Lower lobe of right lung (tissue), 2 donors: ENCODE measurements around the gene CYCS. TPM values are rescaled to one million over a fixed set of nuclear protein-coding genes. Genes with fewer than 3 reads are reported as not detected.
A peak's percentile ranks its signal among the peaks of the same experiment; 100 is the strongest.

ENCODE experiments used
- ATAC-seq, 2 donors: fragments of 200-7000 bp; cut with Tn5 transposase; one replicate each; pipeline ENCODE4 v1.9.1; 2020 to 2022; ENCODE audit warnings: mild to moderate bottlenecking in 2 of 2, moderate library complexity in 2 of 2
- DNase-seq: peaks from one replicate; pipeline ENCODE4 v3.0.0-alpha.2; 2020
- H3K27ac ChIP-seq: fragments of 200-600 bp; one replicate; pipeline ENCODE4 v1.8.0; 2022
- H3K27me3 ChIP-seq: fragments of 200-600 bp; one replicate; pipeline ENCODE4 v1.8.0; 2022; ENCODE audit warnings: low read depth
- H3K36me3 ChIP-seq: fragments of 200-600 bp; one replicate; pipeline ENCODE4 v1.8.0; 2022; ENCODE audit warnings: mild to moderate bottlenecking
- H3K4me1 ChIP-seq: fragments of 200-600 bp; one replicate; pipeline ENCODE4 v1.8.0; 2022
- H3K4me3 ChIP-seq: fragments of 200-600 bp; one replicate; pipeline ENCODE4 v1.8.0; 2022; ENCODE audit warnings: mild to moderate bottlenecking
- H3K9me3 ChIP-seq: fragments of 200-600 bp; one replicate; pipeline ENCODE4 v1.8.0; 2022
- CTCF ChIP-seq: fragments of 200-600 bp; IDR thresholded peaks from one replicate; pipeline ENCODE4 v1.8.0; 2022; ENCODE audit warnings: antibody characterized with exemption, mild to moderate bottlenecking
- intact Hi-C: fragments of 100-400 bp; cut with DNase I; formaldehyde crosslinking; loops from one replicate; pipeline ENCODE4 v1.11.0; 2022
- long read RNA-seq: library from polyadenylated mRNA; unstranded; transcript quantifications from one replicate; pipeline ENCODE4 v2.0.0, GENCODE V29; 2021
- total RNA-seq: library from RNA; stranded (reverse); fragmentation: NEBNext Ultra II Directional; extraction: Animal tissue kit (Norgen Biotek cat#: 25700); gene quantifications from one replicate; pipeline ENCODE4 v1.2.1, GENCODE V29; 2021
- donor health status: DM: no; HTN: yes; CAD: no; lungs with severe emphysema.

CYCS gene
- 62.3 TPM for total RNA-seq
- long read RNA-seq, full-length matches to known transcripts, result 23 of 25 reads
- long read RNA-seq, partial matches to known transcripts, result 2 of 25 reads
- long read RNA-seq, other reads (novel, unspliced or antisense), result 0 of 25 reads

GRCh38 chr7:25125137-25125946, at the start of gene CYCS:
TSS of gene CYCS (minus strand) at chr7:25125260. CDS start at chr7:25124119, 1,141 bp downstream.
- intact Hi-C loops, result no loop called here
- no peak for TF ChIP-seq CTCF
- Histone ChIP-seq H3K36me3 (peaks cover 33% of the 10 kb centered on the region), H3K9me3 (no peaks in the 10 kb centered on the region), H3K27ac (peak within 1 kb of the TSS; percentile 97), H3K27me3 (no peaks in the 10 kb centered on the region), H3K4me1 (peaks cover 11% of the 10 kb centered on the region), H3K4me3 (peak within 1 kb of the TSS; percentile 91)
- ATAC-seq (peak; percentile 98), DNase-seq (peak; percentile 100)

- intact Hi-C loops, result no loop called here
- TF ChIP-seq CTCF, result no peak
- no peaks in the 10 kb centered on the region for H3K27me3 ChIP-seq
- DNase-seq (no peak), ATAC-seq (no peak)
- H3K9me3 ChIP-seq, result no peaks in the 10 kb centered on the region
- H3K36me3 ChIP-seq, result no peaks in the 10 kb centered on the region
- H3K4me3 ChIP-seq, result no peak overlapping the region
- H3K27ac ChIP-seq, result no peak overlapping the region
- H3K4me1 ChIP-seq, result no peaks in the 10 kb centered on the region
Measured at GRCh38 chr7:25173184-25173583, 48.1 kb upstream of the CYCS start.

- no peak for DNase-seq
- ATAC-seq, result no peak
Measured at GRCh38 chr7:25171516-25171915, 46.5 kb upstream of the CYCS start.

GRCh38 chr7:25171071-25171470, 46.0 kb upstream of the CYCS start:
- DNase-seq, result no peak

More at GRCh38 chr7:25171516-25171915, 46.5 kb upstream of the CYCS start:
- H3K4me1 ChIP-seq, result no peaks in the 10 kb centered on the region
- H3K27ac ChIP-seq, result no peak overlapping the region
- H3K27me3 ChIP-seq, result no peaks in the 10 kb centered on the region
- no peak for TF ChIP-seq CTCF
- intact Hi-C loops, result no loop called here
- no peaks in the 10 kb centered on the region for H3K36me3 ChIP-seq
- H3K4me3 ChIP-seq, result no peak overlapping the region
- H3K9me3 ChIP-seq, result no peaks in the 10 kb centered on the region

GRCh38 chr7:25169683-25170082, 44.6 kb upstream of the CYCS start:
- no peak for TF ChIP-seq CTCF
- no peak for ATAC-seq

More at GRCh38 chr7:25171071-25171470, 46.0 kb upstream of the CYCS start:
- no peak for TF ChIP-seq CTCF
- ATAC-seq, result no peak
- Histone ChIP-seq H3K27me3 (no peaks in the 10 kb centered on the region), H3K4me3 (no peak overlapping the region), H3K27ac (no peak overlapping the region), H3K36me3 (no peaks in the 10 kb centered on the region), H3K9me3 (no peaks in the 10 kb centered on the region), H3K4me1 (no peaks in the 10 kb centered on the region)
- intact Hi-C loops, result no loop called here

More at GRCh38 chr7:25169683-25170082, 44.6 kb upstream of the CYCS start:
- intact Hi-C loops, result no loop called here
- no peak overlapping the region for H3K27ac ChIP-seq
- no peak overlapping the region for H3K4me3 ChIP-seq
- H3K4me1 ChIP-seq, result no peaks in the 10 kb centered on the region
- no peaks in the 10 kb centered on the region for H3K9me3 ChIP-seq
- no peaks in the 10 kb centered on the region for H3K36me3 ChIP-seq
- DNase-seq, result no peak
- no peaks in the 10 kb centered on the region for H3K27me3 ChIP-seq
